Brain microvascular endothelial cell (primary cell): ENCODE data around the gene ADAMTSL4.
A peak's percentile ranks its signal among the peaks of the same experiment; 100 is the strongest.
"Not testable (repeated sequence)": the region's sequence is repeated elsewhere in the genome, so short reads cannot be mapped to it uniquely, and the experiment has no call there.

Experiments used
- DNase-seq: peaks from one replicate; pipeline ENCODE4 v3.0.0-alpha.2; 2020
- H3K27ac ChIP-seq: fragments of 250-450 bp; sonication (Bioruptor Pico); 2 replicates; pipeline ENCODE4 v1.5.1; 2020; ENCODE audit warnings: mild to moderate bottlenecking, moderate library complexity
- H3K27me3 ChIP-seq: fragments of 250-450 bp; sonication (Bioruptor Pico); replicated peaks from 2 replicates; pipeline ENCODE4 v1.5.1; 2020; ENCODE audit warnings: mild to moderate bottlenecking
- H3K36me3 ChIP-seq: fragments of 250-450 bp; sonication (Bioruptor Pico); replicated peaks from 2 replicates; pipeline ENCODE4 v1.5.1; 2020; ENCODE audit warnings: mild to moderate bottlenecking
- H3K4me3 ChIP-seq: 2 replicates; pipeline ENCODE4 v1.5.1; 2011; ENCODE audit warnings: low read depth, mild to moderate bottlenecking, control low read depth, low read length, moderate library complexity
- CTCF ChIP-seq: IDR thresholded peaks from 2 replicates; pipeline ENCODE4 v1.5.1; 2011; ENCODE audit warnings: low read depth, mild to moderate bottlenecking, moderate library complexity, low read length, control low read depth, inconsistent platforms; ENCODE audit errors: missing control alignments
- in situ Hi-C: cut with HindIII; loops from 2 replicates; pipeline ENCODE4 v1.10.0; 2017; ENCODE audit warnings: low sequenced_read_pairs, low pct_ligation_motif_present

ADAMTSL4 gene

GRCh38 chr1:150604226-150604588 lies 55.0 kb downstream of the ADAMTSL4 start:
- in situ Hi-C loops, result no loop called here
- Histone ChIP-seq H3K36me3 (no peaks in the 10 kb centered on the region), H3K4me3 (no peak overlapping the region), H3K27ac (peak overlapping the region; percentile 90), H3K27me3 (no peaks in the 10 kb centered on the region)
- TF ChIP-seq CTCF, result no peak
- no peak for DNase-seq

GRCh38 chr1:150605451-150605731 lies 56.2 kb downstream of the ADAMTSL4 start:
- in situ Hi-C loops, H3K36me3 ChIP-seq, H3K4me3 ChIP-seq, H3K27me3 ChIP-seq, DNase-seq: not testable (repeated sequence)
- H3K27ac ChIP-seq, result peak overlapping the region; percentile 90

GRCh38 chr1:150606463-150607142 lies 57.4 kb downstream of the ADAMTSL4 start:
- DNase-seq, result no peak
- TF ChIP-seq CTCF, result no peak
- in situ Hi-C loops, result no loop called here
- Histone ChIP-seq H3K27ac (no peak overlapping the region), H3K36me3 (no peaks in the 10 kb centered on the region), H3K4me3 (no peak overlapping the region), H3K27me3 (no peaks in the 10 kb centered on the region)

GRCh38 chr1:150609732-150610131 lies 60.5 kb downstream of the ADAMTSL4 start:
- in situ Hi-C loops, result no loop called here
- Histone ChIP-seq H3K4me3 (no peak overlapping the region), H3K36me3 (no peaks in the 10 kb centered on the region), H3K27ac (peak overlapping the region; percentile 97), H3K27me3 (no peaks in the 10 kb centered on the region)
- no peak for TF ChIP-seq CTCF
- DNase-seq, result no peak
